Renal pelvis (tissue), 12 donors: Measurements from ENCODE around the gene DNAH14. TPM values are rescaled to one million over a fixed set of nuclear protein-coding genes. Genes with fewer than 3 reads are reported as not detected.
A peak's percentile ranks its signal among the peaks of the same experiment; 100 is the strongest.
"Not testable (repeated sequence)": the region's sequence is repeated elsewhere in the genome, so short reads cannot be mapped to it uniquely, and the experiment has no call there.

ENCODE experiments used
- DNase-seq: peaks from one replicate; pipeline ENCODE4 v3.0.0-alpha.2; 2013
- long read RNA-seq, 16 experiments: transcript quantifications; one replicate each; lab custom pipeline, GENCODE V29; 2026
- polyA plus RNA-seq, 3 donors: library from polyadenylated mRNA; unstranded; fragments of 120-200 nt; gene quantifications; one replicate each; pipeline ENCODE4 v1.2.1, GENCODE V29; 2013; ENCODE audit not compliant: insufficient read length in 3 of 3

DNAH14 gene
- polyA plus RNA-seq, result 10 to 100 TPM; 14.0 to 21.5 (median 19.0) TPM
- long read RNA-seq, donor 1, partial matches to known transcripts, result 0 of 3 reads
- long read RNA-seq, donor 1, other reads (novel, unspliced or antisense), result 0 of 3 reads
- long read RNA-seq, donor 2, partial matches to known transcripts, result 0 of 1 reads
- long read RNA-seq, donor 2, other reads (novel, unspliced or antisense), result 0 of 1 reads
- long read RNA-seq, donor 3, partial matches to known transcripts, result 0 of 1 reads
- long read RNA-seq, donor 3, other reads (novel, unspliced or antisense), result 0 of 1 reads
- long read RNA-seq, donor 4, result 0 reads
- long read RNA-seq, donor 5, result 0 reads
- long read RNA-seq, donor 6, result 0 reads
- long read RNA-seq, donor 7, partial matches to known transcripts, result 0 of 1 reads
- long read RNA-seq, donor 7, other reads (novel, unspliced or antisense), result 0 of 1 reads
- long read RNA-seq, donor 8, result 0 reads
- long read RNA-seq, donor 9, partial matches to known transcripts, result 0 of 1 reads
- long read RNA-seq, donor 9, other reads (novel, unspliced or antisense), result 0 of 1 reads
- long read RNA-seq, donor 10, partial matches to known transcripts, result 0 of 1 reads
- long read RNA-seq, donor 10, other reads (novel, unspliced or antisense), result 0 of 1 reads
- long read RNA-seq, donor 11, result 0 reads
- long read RNA-seq, donor 12, result 0 reads
- long read RNA-seq, donor 13, partial matches to known transcripts, result 0 of 3 reads
- long read RNA-seq, donor 13, other reads (novel, unspliced or antisense), result 0 of 3 reads
- long read RNA-seq, donor 14, result 0 reads
- long read RNA-seq, donor 15, partial matches to known transcripts, result 0 of 1 reads
- long read RNA-seq, donor 15, other reads (novel, unspliced or antisense), result 0 of 1 reads
- long read RNA-seq, donor 16, partial matches to known transcripts, result 0 of 1 reads
- long read RNA-seq, donor 16, other reads (novel, unspliced or antisense), result 0 of 1 reads

GRCh38 chr1:224929335-224930237 lies at the start of gene DNAH14:
DNAH14 (plus strand) TSS chr1:224929675; CDS start chr1:224952703, 23,028 bp downstream.
- peak; percentile 68 for DNase-seq

- no peak for DNase-seq
Observed at GRCh38 chr1:224880593-224881307, 48.7 kb upstream of the DNAH14 start.

- DNase-seq, result not testable (repeated sequence)
Observed at GRCh38 chr1:224881308-224881692, 48.2 kb upstream of the DNAH14 start.

GRCh38 chr1:224881762-224882211 lies 47.7 kb upstream of the DNAH14 start:
- DNase-seq, result no peak

GRCh38 chr1:224882264-224882663 lies 47.2 kb upstream of the DNAH14 start:
- DNase-seq, result no peak

GRCh38 chr1:224883091-224883490 lies 46.4 kb upstream of the DNAH14 start:
- no peak for DNase-seq

GRCh38 chr1:224884361-224884801 lies 45.1 kb upstream of the DNAH14 start:
- DNase-seq, result peak; percentile 73

GRCh38 chr1:224885376-224885775 lies 44.1 kb upstream of the DNAH14 start:
- not testable (repeated sequence) for DNase-seq

- DNase-seq, result no peak
Observed at GRCh38 chr1:224894915-224895314, 34.6 kb upstream of the DNAH14 start.

- DNase-seq, result no peak
Observed at GRCh38 chr1:224896130-224896781, 33.2 kb upstream of the DNAH14 start.

GRCh38 chr1:224897529-224898327 lies 31.7 kb upstream of the DNAH14 start:
- no peak for DNase-seq

- DNase-seq, result no peak
Observed at GRCh38 chr1:224898937-224899336, 30.5 kb upstream of the DNAH14 start.

- no peak for DNase-seq
Observed at GRCh38 chr1:224900062-224900630, 29.3 kb upstream of the DNAH14 start.

GRCh38 chr1:224901087-224901810 lies 28.2 kb upstream of the DNAH14 start:
- no peak for DNase-seq

- DNase-seq, result no peak
Observed at GRCh38 chr1:224903955-224904354, 25.5 kb upstream of the DNAH14 start.

- no peak for DNase-seq
Observed at GRCh38 chr1:224906340-224906739, 23.1 kb upstream of the DNAH14 start.

- no peak for DNase-seq
Observed at GRCh38 chr1:224911217-224911616, 18.3 kb upstream of the DNAH14 start.

GRCh38 chr1:224914292-224914900 lies 15.1 kb upstream of the DNAH14 start:
- DNase-seq, result no peak
